ENCODE measurements around the gene MS4A3. TPM values are rescaled to one million over a fixed set of nuclear protein-coding genes. Genes with fewer than 3 reads are reported as not detected.

The MS4A3 gene
- total and polyA plus RNA-seq, 2 donors from 2014 or later, result not detected

DNA sequence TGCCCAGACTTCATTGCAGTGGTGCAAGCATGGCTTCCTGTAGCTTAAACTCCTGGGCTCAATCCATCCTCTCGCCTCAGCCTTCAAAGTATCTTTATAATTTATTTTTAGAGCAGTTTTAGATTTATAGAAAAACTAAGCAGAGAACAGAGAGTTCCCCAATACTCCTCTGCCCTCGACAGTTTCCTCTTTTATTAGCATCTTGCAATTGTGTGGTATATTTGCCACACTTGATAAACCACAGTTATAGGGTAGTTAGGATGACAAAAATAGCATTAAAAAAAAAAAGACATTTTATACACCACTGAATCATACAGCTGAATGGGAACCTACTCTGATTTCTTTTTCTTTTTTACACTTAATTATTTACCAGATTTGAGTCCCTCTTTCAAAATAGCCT lies 63.2 kb downstream of the MS4A3 start:
- no peaks in the 10 kb centered on the region for H3K27me3 ChIP-seq (ENCODE audit: control insufficient read depth, insufficient read depth, low read length)
- intact Hi-C loops (cut with DNase I), result no loop called here
- H3K36me3 ChIP-seq (ENCODE audit: control insufficient read depth in 2 of 3, insufficient read depth in 3 of 3, low read length in 3 of 3), result no peaks in the 10 kb centered on the region
- H3K27ac ChIP-seq (ENCODE audit: low read depth in 2 of 2, low read length in 2 of 2), result no peak overlapping the region
- no peak overlapping the region for H3K4me3 ChIP-seq (ENCODE audit: low read length in 3 of 3)
- no peak for DNase-seq
- no peaks in the 10 kb centered on the region for H3K4me1 ChIP-seq (ENCODE audit: control insufficient read depth in 2 of 3, insufficient read depth in 2 of 3, low read depth in 1 of 3, low read length in 3 of 3)
- no peak for FAIRE-seq
- H3K9me3 ChIP-seq (ENCODE audit: control insufficient read depth in 2 of 3, insufficient read depth in 1 of 3, low read length in 3 of 3), result no peaks in the 10 kb centered on the region
- no peak for TF ChIP-seq CTCF (IDR thresholded peaks at IDR 0.05; ENCODE audit: borderline replicate concordance, extremely low read depth, insufficient read depth)
- no peak overlapping the region for H3K9ac ChIP-seq (ENCODE audit: low read length in 3 of 3)

Other genes starting within 250 kb of the MS4A3 start
- gene MRPL16, start 245.9 kb upstream of the MS4A3 start, total RNA-seq, result 38.0 TPM
- 109 TPM for gene MRPL16, start 245.9 kb upstream of the MS4A3 start, polyA plus RNA-seq (ENCODE audit: insufficient read depth, low read depth, low replicate concordance)
- gene CBLIF, start 211.2 kb upstream of the MS4A3 start, total RNA-seq, result not detected
- gene CBLIF, start 211.2 kb upstream of the MS4A3 start, polyA plus RNA-seq (ENCODE audit: insufficient read depth, low read depth, low replicate concordance), result not detected
- 1.8 TPM for gene TCN1, start 190.2 kb upstream of the MS4A3 start, total RNA-seq
- gene TCN1, start 190.2 kb upstream of the MS4A3 start, polyA plus RNA-seq (ENCODE audit: insufficient read depth, low read depth, low replicate concordance), result not detected
- not detected for gene OOSP3, start 177.9 kb upstream of the MS4A3 start, total RNA-seq
- gene OOSP3, start 177.9 kb upstream of the MS4A3 start, polyA plus RNA-seq (ENCODE audit: insufficient read depth, low read depth, low replicate concordance), result not detected
- gene OOSP1, start 118.2 kb upstream of the MS4A3 start, total RNA-seq, result not detected
- gene OOSP1, start 118.2 kb upstream of the MS4A3 start, polyA plus RNA-seq (ENCODE audit: insufficient read depth, low read depth, low replicate concordance), result not detected
- gene OOSP4A, start 92.6 kb upstream of the MS4A3 start, total RNA-seq, result not detected
- not detected for gene OOSP4A, start 92.6 kb upstream of the MS4A3 start, polyA plus RNA-seq (ENCODE audit: insufficient read depth, low read depth, low replicate concordance)
- gene OOSP4B, start 39.5 kb upstream of the MS4A3 start, total RNA-seq, result not detected
- not detected for gene OOSP4B, start 39.5 kb upstream of the MS4A3 start, polyA plus RNA-seq (ENCODE audit: insufficient read depth, low read depth, low replicate concordance)
- gene OOSP2, start 16.3 kb upstream of the MS4A3 start, total RNA-seq, result not detected
- not detected for gene OOSP2, start 16.3 kb upstream of the MS4A3 start, polyA plus RNA-seq (ENCODE audit: insufficient read depth, low read depth, low replicate concordance)
- gene MS4A2, start 32.0 kb downstream of the MS4A3 start, total RNA-seq, result 9.1 TPM
- not detected for gene MS4A2, start 32.0 kb downstream of the MS4A3 start, polyA plus RNA-seq (ENCODE audit: insufficient read depth, low read depth, low replicate concordance)
- gene MS4A6A, start 126.4 kb downstream of the MS4A3 start, total RNA-seq, result 145 TPM
- 16.7 TPM for gene MS4A6A, start 126.4 kb downstream of the MS4A3 start, polyA plus RNA-seq (ENCODE audit: insufficient read depth, low read depth, low replicate concordance)
- 9.4 TPM for gene MS4A4E, start 186.5 kb downstream of the MS4A3 start, total RNA-seq
- gene MS4A4E, start 186.5 kb downstream of the MS4A3 start, polyA plus RNA-seq (ENCODE audit: insufficient read depth, low read depth, low replicate concordance), result not detected
- gene MS4A4A, start 224.0 kb downstream of the MS4A3 start, total RNA-seq, result 49.7 TPM
- gene MS4A4A, start 224.0 kb downstream of the MS4A3 start, polyA plus RNA-seq (ENCODE audit: insufficient read depth, low read depth, low replicate concordance), result 6.3 TPM